ENCODE measurements around the gene MTFR1L.

DNA sequence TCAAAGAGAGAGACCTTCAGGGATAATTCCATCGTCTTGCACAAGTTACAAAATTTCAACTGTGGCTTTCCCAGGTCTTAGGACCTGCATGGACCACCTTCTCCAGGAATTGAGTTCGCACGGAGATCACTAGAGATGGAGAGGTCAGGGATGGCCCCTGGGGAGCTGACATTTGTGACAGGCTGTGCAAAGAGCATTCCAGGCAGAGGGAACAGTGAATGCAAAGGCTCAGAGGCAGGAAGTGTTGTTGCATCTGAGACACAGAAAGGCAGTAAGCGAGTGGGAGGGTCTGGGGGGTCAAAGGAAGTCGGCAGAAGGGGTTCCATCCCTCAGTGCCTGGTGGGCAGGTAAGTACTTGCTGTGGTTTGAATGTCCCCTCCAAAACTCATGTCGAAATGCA is 29.3 kb upstream of the MTFR1L start:
- no peak for TF ChIP-seq EZH2phosphoT487 (IDR thresholded peaks at IDR 0.05; ENCODE audit: borderline replicate concordance, low read depth, low read length)
- TF ChIP-seq, protein P1, sequence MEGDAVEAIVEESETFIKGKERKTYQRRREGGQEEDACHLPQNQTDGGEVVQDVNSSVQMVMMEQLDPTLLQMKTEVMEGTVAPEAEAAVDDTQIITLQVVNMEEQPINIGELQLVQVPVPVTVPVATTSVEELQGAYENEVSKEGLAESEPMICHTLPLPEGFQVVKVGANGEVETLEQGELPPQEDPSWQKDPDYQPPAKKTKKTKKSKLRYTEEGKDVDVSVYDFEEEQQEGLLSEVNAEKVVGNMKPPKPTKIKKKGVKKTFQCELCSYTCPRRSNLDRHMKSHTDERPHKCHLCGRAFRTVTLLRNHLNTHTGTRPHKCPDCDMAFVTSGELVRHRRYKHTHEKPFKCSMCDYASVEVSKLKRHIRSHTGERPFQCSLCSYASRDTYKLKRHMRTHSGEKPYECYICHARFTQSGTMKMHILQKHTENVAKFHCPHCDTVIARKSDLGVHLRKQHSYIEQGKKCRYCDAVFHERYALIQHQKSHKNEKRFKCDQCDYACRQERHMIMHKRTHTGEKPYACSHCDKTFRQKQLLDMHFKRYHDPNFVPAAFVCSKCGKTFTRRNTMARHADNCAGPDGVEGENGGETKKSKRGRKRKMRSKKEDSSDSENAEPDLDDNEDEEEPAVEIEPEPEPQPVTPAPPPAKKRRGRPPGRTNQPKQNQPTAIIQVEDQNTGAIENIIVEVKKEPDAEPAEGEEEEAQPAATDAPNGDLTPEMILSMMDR (conservative IDR thresholded peaks at IDR 0.05; ENCODE audit: low read length) = no peak

All from OCI-LY7 (cell line).